Keratinocyte (primary cell): Measurements from ENCODE around the gene NAA80. TPM values are rescaled to one million over a fixed set of nuclear protein-coding genes. Genes with fewer than 3 reads are reported as not detected.
"Not testable (repeated sequence)": the region's sequence is repeated elsewhere in the genome, so short reads cannot be mapped to it uniquely, and the experiment has no call there.

Experiments
- DNase-seq: peaks from one replicate; pipeline ENCODE4 v3.0.0-alpha.2; 2011; ENCODE audit warnings: low read depth, missing footprints, low spot score
- FAIRE-seq: peaks from 2 replicates; lab custom pipeline; 2011; peaks lifted over from hg19 to GRCh38; lab: Jason Lieb, UNC
- H2AFZ ChIP-seq: 2 replicates; pipeline ENCODE4 v1.6.0; 2012; ENCODE audit warnings: low read length, control low read depth, inconsistent platforms; ENCODE audit not compliant: control insufficient read depth
- H3K27ac ChIP-seq: 2 replicates; pipeline ENCODE4 v1.5.1; 2011; ENCODE audit warnings: low read length; ENCODE audit not compliant: control insufficient read depth, insufficient read depth
- H3K27me3 ChIP-seq: 3 replicates; pipeline ENCODE4 v1.6.0; 2011; ENCODE audit warnings: low read length; ENCODE audit not compliant: control insufficient read depth, insufficient read depth; ENCODE audit errors: extremely low read depth
- H3K36me3 ChIP-seq, 2 experiments: 2 replicates in 1 of 2; 3 replicates in 1 of 2; pipeline ENCODE4 v1.5.1; 2011; ENCODE audit warnings: low read length in 2 of 2, mild to moderate bottlenecking in 1 of 2; ENCODE audit not compliant: control insufficient read depth in 2 of 2, insufficient read depth in 2 of 2; ENCODE audit errors: extremely low read depth in 1 of 2
- H3K4me1 ChIP-seq: 3 replicates; pipeline ENCODE4 v1.5.1; 2011; ENCODE audit warnings: low read length; ENCODE audit not compliant: control insufficient read depth, insufficient read depth; ENCODE audit errors: extremely low read depth
- H3K4me2 ChIP-seq: 3 replicates; pipeline ENCODE4 v1.6.0; 2011; ENCODE audit warnings: low read depth, low read length; ENCODE audit not compliant: control insufficient read depth, insufficient read depth; ENCODE audit errors: extremely low read depth
- H3K4me3 ChIP-seq, 3 experiments: fragments of 200-600 bp in 1 of 3; sonication (generic) in 1 of 3; 2 replicates in 2 of 3; 3 replicates in 1 of 3; pipeline ENCODE4 v1.5.1; 2011 to 2016; ENCODE audit warnings: low read length in 3 of 3, mild to moderate bottlenecking in 3 of 3, control low read depth in 2 of 3, inconsistent platforms in 1 of 3, low read depth in 1 of 3, mixed read lengths in 1 of 3, mixed run types in 1 of 3, moderate library complexity in 1 of 3; ENCODE audit not compliant: control insufficient read depth in 2 of 3, insufficient read depth in 2 of 3; ENCODE audit errors: extremely low read depth in 1 of 3
- H3K79me2 ChIP-seq: 2 replicates; pipeline ENCODE4 v1.6.0; 2012; ENCODE audit warnings: low read length; ENCODE audit not compliant: control insufficient read depth, insufficient read depth
- H3K9ac ChIP-seq: 3 replicates; pipeline ENCODE4 v1.6.0; 2011; ENCODE audit warnings: low read length; ENCODE audit not compliant: control insufficient read depth, insufficient read depth; ENCODE audit errors: extremely low read depth
- H3K9me1 ChIP-seq: 3 replicates; pipeline ENCODE4 v1.6.0; 2011; ENCODE audit warnings: low read length; ENCODE audit not compliant: control insufficient read depth, insufficient read depth; ENCODE audit errors: extremely low read depth
- H3K9me3 ChIP-seq: 2 replicates; pipeline ENCODE4 v1.5.1; 2012; ENCODE audit warnings: low read depth, low read length; ENCODE audit not compliant: control insufficient read depth
- H4K20me1 ChIP-seq: 3 replicates; pipeline ENCODE4 v1.6.0; 2011; ENCODE audit warnings: low read length; ENCODE audit not compliant: control insufficient read depth, insufficient read depth; ENCODE audit errors: extremely low read depth
- CTCF ChIP-seq, 3 experiments: IDR thresholded peaks in 1 of 3; conservative IDR thresholded peaks in 1 of 3; optimal IDR thresholded peaks in 1 of 3; 2 replicates in 2 of 3; 3 replicates in 1 of 3; pipeline versions ENCODE3 to v1.5.1; 2011; ENCODE audit warnings: low read length in 3 of 3, mild to moderate bottlenecking in 3 of 3, moderate library complexity in 2 of 3, control low read depth in 1 of 3, inconsistent platforms in 1 of 3; ENCODE audit not compliant: insufficient read depth in 2 of 3; ENCODE audit errors: extremely low read depth in 1 of 3
- EZH2 ChIP-seq: IDR thresholded peaks from one replicate; pipeline ENCODE4 v1.6.1; 2012; ENCODE audit warnings: inconsistent platforms, mild to moderate bottlenecking, low read length, moderate library complexity
- dilution Hi-C: fragments of 300-500 bp; cut with MboI; formaldehyde crosslinking; loops from one replicate; pipeline ENCODE4 v1.7.0; 2020; ENCODE audit warnings: low sequenced_read_pairs; ENCODE audit not compliant: extremely low pct_ligation_motif_present
- polyA plus RNA-seq, 5 experiments: library from polyadenylated mRNA; depleted of rRNA in 3 of 5; stranded (reverse) in 3 of 5; stranded (forward) in 1 of 5; unstranded in 1 of 5; fragments of >200 nt; gene quantifications; 1 replicate in 1 of 5; 2 replicates in 3 of 5; 3 replicates in 1 of 5; pipeline versions ENCODE4 v1.2.1 to v1.2.3, GENCODE V29; 2011 to 2012; ENCODE audit warnings: missing spikeins in 2 of 5, low read depth in 1 of 5, low replicate concordance in 1 of 5

Gene NAA80
- polyA plus RNA-seq, 1 donor (not counting 4 experiments of a cell fraction or from before 2014, with no cell fraction given), result 6.1 TPM

- DNase-seq, result no peak
- dilution Hi-C loops, result no loop called here
- Histone ChIP-seq H3K27ac (no peak overlapping the region), H3K36me3 (peaks cover 11 to 20% of the 10 kb centered on the region in 2 experiments), H2AFZ (no peak overlapping the region), H3K9ac (no peak overlapping the region), H3K79me2 (peaks cover 19% of the 10 kb centered on the region), H3K4me1 (peaks cover 45% of the 10 kb centered on the region), H3K4me3 (no peak overlapping the region), H3K27me3 (no peaks in the 10 kb centered on the region), H3K9me3 (no peaks in the 10 kb centered on the region), H4K20me1 (no peaks in the 10 kb centered on the region), H3K9me1 (peaks cover 7% of the 10 kb centered on the region), H3K4me2 (no peak overlapping the region)
- no peak for FAIRE-seq
- TF ChIP-seq EZH2 (no peak), CTCF (optimal IDR thresholded peaks at IDR 0.05 in 1 of 3, IDR thresholded peaks at IDR 0.05 in 1 of 3, conservative IDR thresholded peaks at IDR 0.05 in 1 of 3; ENCODE audit: extremely low read depth in 1 of 3, insufficient read depth in 2 of 3, low read length in 3 of 3) (no peak)
Observed at GRCh38 chr3:50314342-50314741, 15.1 kb upstream of the NAA80 start.

- H3K9me1 ChIP-seq, H3K79me2 ChIP-seq, DNase-seq, H2AFZ ChIP-seq, H3K36me3 ChIP-seq, H3K27me3 ChIP-seq, H3K9me3 ChIP-seq, H3K4me2 ChIP-seq, H3K27ac ChIP-seq, dilution Hi-C loops, FAIRE-seq, H4K20me1 ChIP-seq: not testable (repeated sequence)
- Histone ChIP-seq H3K9ac (peak overlapping the region; percentile 56), H3K4me3 (peak overlapping the region in 1 of 3 experiments; percentile 41), H3K4me1 (peaks cover 24% of the 10 kb centered on the region)
Observed at GRCh38 chr3:50312041-50312440, 12.8 kb upstream of the NAA80 start.

- DNase-seq (no peak), FAIRE-seq (peak; percentile 79)
- peak overlapping the region; percentile 73 for H3K27ac ChIP-seq
- dilution Hi-C loops, result no loop called here
- no peak overlapping the region for H3K4me2 ChIP-seq
- H3K4me3 ChIP-seq, result no peak overlapping the region
- no peak for TF ChIP-seq EZH2
- TF ChIP-seq CTCF (optimal IDR thresholded peaks at IDR 0.05 in 1 of 3, IDR thresholded peaks at IDR 0.05 in 1 of 3, conservative IDR thresholded peaks at IDR 0.05 in 1 of 3; ENCODE audit: extremely low read depth in 1 of 3, insufficient read depth in 2 of 3, low read length in 3 of 3), result no peak
- H3K79me2 ChIP-seq, result peaks cover 3% of the 10 kb centered on the region
- peak overlapping the region; percentile 1 for H3K9ac ChIP-seq
- H3K9me1 ChIP-seq, result peaks cover 2% of the 10 kb centered on the region
- no peak overlapping the region for H2AFZ ChIP-seq
- no peaks in the 10 kb centered on the region for H3K27me3 ChIP-seq
- no peaks in the 10 kb centered on the region for H3K36me3 ChIP-seq
- no peaks in the 10 kb centered on the region for H4K20me1 ChIP-seq
- no peaks in the 10 kb centered on the region for H3K9me3 ChIP-seq
- peaks cover 33% of the 10 kb centered on the region for H3K4me1 ChIP-seq
Observed at GRCh38 chr3:50304601-50305000, 5.4 kb upstream of the NAA80 start.
